Measurements from ENCODE around the gene DNAI1.

DNAI1 gene

GRCh38 chr9:34440017-34440416 lies 18.6 kb upstream of the DNAI1 start:
- no peak for TF ChIP-seq CTCF (conservative IDR thresholded peaks at IDR 0.05; ENCODE audit: low read length)
- no peak for DNase-seq (ENCODE audit: low read depth)

GRCh38 chr9:34442770-34443169 lies 15.8 kb upstream of the DNAI1 start:
- TF ChIP-seq CTCF (conservative IDR thresholded peaks at IDR 0.05; ENCODE audit: low read length): no peak
- DNase-seq (ENCODE audit: low read depth): no peak

More at GRCh38 chr9:34440017-34440416, 18.6 kb upstream of the DNAI1 start:
- H3K4me3 ChIP-seq (ENCODE audit: low read length): no peak overlapping the region

GRCh38 chr9:34443533-34443932 lies 15.1 kb upstream of the DNAI1 start:
- H3K4me3 ChIP-seq (ENCODE audit: low read length): no peak overlapping the region
- TF ChIP-seq CTCF (conservative IDR thresholded peaks at IDR 0.05; ENCODE audit: low read length): no peak
- DNase-seq (ENCODE audit: low read depth): no peak

More at GRCh38 chr9:34442770-34443169, 15.8 kb upstream of the DNAI1 start:
- no peak overlapping the region for H3K4me3 ChIP-seq (ENCODE audit: low read length)

GRCh38 chr9:34443976-34444375 lies 14.6 kb upstream of the DNAI1 start:
- DNase-seq (ENCODE audit: low read depth): no peak
- no peak overlapping the region for H3K4me3 ChIP-seq (ENCODE audit: low read length)
- no peak for TF ChIP-seq CTCF (conservative IDR thresholded peaks at IDR 0.05; ENCODE audit: low read length)

- H3K4me3 ChIP-seq (ENCODE audit: low read length): no peak overlapping the region
- DNase-seq (ENCODE audit: low read depth): peak; percentile 55
- no peak for TF ChIP-seq CTCF (conservative IDR thresholded peaks at IDR 0.05; ENCODE audit: low read length)
These were observed 12.1 kb upstream of the DNAI1 start for GRCh38 chr9:34446468-34446891.

GRCh38 chr9:34446951-34447350 lies 11.7 kb upstream of the DNAI1 start:
- no peak for DNase-seq (ENCODE audit: low read depth)
- TF ChIP-seq CTCF (conservative IDR thresholded peaks at IDR 0.05; ENCODE audit: low read length): no peak
- no peak overlapping the region for H3K4me3 ChIP-seq (ENCODE audit: low read length)

- no peak overlapping the region for H3K4me3 ChIP-seq (ENCODE audit: low read length)
- no peak for DNase-seq (ENCODE audit: low read depth)
- TF ChIP-seq CTCF (conservative IDR thresholded peaks at IDR 0.05; ENCODE audit: low read length): no peak
These were observed 8.0 kb upstream of the DNAI1 start for GRCh38 chr9:34450644-34451043.

All from AG10803 (cell line).